ENCODE measurements around the gene CD72.

DNA sequence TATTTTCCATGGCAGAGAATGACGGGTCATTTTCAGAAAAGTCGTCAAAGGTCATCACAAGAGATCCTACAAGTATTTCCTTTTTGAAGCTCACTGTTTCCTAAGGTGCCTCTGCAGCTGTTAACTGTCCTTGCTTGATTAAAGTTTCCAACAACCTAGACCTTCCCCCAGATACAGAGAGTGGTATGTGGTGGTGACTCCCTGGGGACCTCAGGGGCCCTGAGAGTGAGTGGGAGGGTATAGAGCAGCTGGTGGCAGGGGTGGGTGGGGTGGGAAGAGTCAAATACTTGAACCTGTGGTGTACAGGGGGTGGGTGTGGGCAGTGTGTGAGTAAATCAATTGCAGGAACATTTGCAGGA is 1.6 kb upstream of the CD72 start:
- no peak for TF ChIP-seq EP300 (IDR thresholded peaks at IDR 0.05; ENCODE audit: borderline replicate concordance)
- TF ChIP-seq RAD21 (IDR thresholded peaks at IDR 0.05; ENCODE audit: low read depth): no peak
- TF ChIP-seq, protein P1, sequence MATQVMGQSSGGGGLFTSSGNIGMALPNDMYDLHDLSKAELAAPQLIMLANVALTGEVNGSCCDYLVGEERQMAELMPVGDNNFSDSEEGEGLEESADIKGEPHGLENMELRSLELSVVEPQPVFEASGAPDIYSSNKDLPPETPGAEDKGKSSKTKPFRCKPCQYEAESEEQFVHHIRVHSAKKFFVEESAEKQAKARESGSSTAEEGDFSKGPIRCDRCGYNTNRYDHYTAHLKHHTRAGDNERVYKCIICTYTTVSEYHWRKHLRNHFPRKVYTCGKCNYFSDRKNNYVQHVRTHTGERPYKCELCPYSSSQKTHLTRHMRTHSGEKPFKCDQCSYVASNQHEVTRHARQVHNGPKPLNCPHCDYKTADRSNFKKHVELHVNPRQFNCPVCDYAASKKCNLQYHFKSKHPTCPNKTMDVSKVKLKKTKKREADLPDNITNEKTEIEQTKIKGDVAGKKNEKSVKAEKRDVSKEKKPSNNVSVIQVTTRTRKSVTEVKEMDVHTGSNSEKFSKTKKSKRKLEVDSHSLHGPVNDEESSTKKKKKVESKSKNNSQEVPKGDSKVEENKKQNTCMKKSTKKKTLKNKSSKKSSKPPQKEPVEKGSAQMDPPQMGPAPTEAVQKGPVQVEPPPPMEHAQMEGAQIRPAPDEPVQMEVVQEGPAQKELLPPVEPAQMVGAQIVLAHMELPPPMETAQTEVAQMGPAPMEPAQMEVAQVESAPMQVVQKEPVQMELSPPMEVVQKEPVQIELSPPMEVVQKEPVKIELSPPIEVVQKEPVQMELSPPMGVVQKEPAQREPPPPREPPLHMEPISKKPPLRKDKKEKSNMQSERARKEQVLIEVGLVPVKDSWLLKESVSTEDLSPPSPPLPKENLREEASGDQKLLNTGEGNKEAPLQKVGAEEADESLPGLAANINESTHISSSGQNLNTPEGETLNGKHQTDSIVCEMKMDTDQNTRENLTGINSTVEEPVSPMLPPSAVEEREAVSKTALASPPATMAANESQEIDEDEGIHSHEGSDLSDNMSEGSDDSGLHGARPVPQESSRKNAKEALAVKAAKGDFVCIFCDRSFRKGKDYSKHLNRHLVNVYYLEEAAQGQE (IDR thresholded peaks at IDR 0.05; ENCODE audit: low read depth): no peak
- TF ChIP-seq NFIC (IDR thresholded peaks at IDR 0.05): no peak
